ENCODE measurements around the gene TRIL. TPM values are rescaled to one million over a fixed set of nuclear protein-coding genes. Genes with fewer than 3 reads are reported as not detected.

The TRIL gene
- total and polyA plus RNA-seq, 2 of the 13 experiments (the other 11 are each of a cell fraction or from before 2014, with no cell fraction given), result 0.18 to 0.40 TPM

DNA sequence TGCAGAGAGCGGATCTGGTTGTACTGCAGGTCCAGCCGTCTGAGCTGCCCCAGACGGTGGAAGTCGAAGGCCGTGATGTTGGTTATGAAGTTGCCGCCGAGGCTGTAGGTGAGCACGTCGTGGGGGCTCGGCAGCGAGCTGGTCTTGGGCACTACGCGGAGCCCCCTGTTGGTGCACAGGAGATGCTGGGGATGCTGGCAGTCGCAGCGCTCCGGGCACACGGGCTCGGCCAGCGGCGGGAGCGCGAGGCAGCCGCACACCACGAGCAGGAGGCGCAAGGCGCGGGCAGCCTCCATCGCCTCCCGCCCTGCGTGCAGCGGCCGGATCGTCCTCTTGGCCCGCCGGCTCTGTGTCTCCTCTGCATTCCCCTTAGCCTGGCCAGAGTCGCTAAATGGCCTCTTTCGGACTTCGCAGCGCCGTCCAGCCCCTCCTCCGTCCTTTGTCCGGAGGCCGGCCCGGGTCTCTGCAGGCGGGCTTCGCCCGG, 337 bp downstream of the TRIL start:
- H3K9me3 ChIP-seq (ENCODE audit: low read length), result no peaks in the 10 kb centered on the region
- ChIA-PET POLR2A (interaction anchor here (1.4 to 2.8 kb wide), 3 partner anchors 40 to 233 kb away, joined by 3 to 18 read pairs (median 6); no protein-coding TSS in a partner anchor), CTCF (ENCODE audit: low intra/inter-chr PET ratio, low total read pairs) (interaction anchor here (1.9 kb wide), 1 partner anchor 451 kb away, joined by 8 read pairs; no protein-coding TSS in a partner anchor)
- no peak overlapping the region for H3K9ac ChIP-seq (ENCODE audit: insufficient read depth, low read depth, low read length)
- TF ChIP-seq ZNF468 (CRISPR knock-in tag; IDR thresholded peaks at IDR 0.05), result no peak
- no peak for TF ChIP-seq ZNF629 (CRISPR knock-in tag; conservative IDR thresholded peaks at IDR 0.05)
- no peak for TF ChIP-seq SSRP1 (CRISPR knock-in tag; IDR thresholded peaks at IDR 0.05)
- no peak for TF ChIP-seq RBFOX2 (IDR thresholded peaks at IDR 0.05; ENCODE audit: low read depth, low read length)
- no peak for TF ChIP-seq FIP1L1 (IDR thresholded peaks at IDR 0.05; ENCODE audit: borderline replicate concordance, insufficient read depth, low read depth, low read length)
- TF ChIP-seq KDM5A (IDR thresholded peaks at IDR 0.05; ENCODE audit: borderline replicate concordance, low read length), result no peak
- TF ChIP-seq, protein P1, sequence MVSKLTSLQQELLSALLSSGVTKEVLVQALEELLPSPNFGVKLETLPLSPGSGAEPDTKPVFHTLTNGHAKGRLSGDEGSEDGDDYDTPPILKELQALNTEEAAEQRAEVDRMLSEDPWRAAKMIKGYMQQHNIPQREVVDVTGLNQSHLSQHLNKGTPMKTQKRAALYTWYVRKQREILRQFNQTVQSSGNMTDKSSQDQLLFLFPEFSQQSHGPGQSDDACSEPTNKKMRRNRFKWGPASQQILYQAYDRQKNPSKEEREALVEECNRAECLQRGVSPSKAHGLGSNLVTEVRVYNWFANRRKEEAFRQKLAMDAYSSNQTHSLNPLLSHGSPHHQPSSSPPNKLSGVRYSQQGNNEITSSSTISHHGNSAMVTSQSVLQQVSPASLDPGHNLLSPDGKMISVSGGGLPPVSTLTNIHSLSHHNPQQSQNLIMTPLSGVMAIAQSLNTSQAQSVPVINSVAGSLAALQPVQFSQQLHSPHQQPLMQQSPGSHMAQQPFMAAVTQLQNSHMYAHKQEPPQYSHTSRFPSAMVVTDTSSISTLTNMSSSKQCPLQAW (CRISPR knock-in tag; IDR thresholded peaks at IDR 0.05), result no peak
- TF ChIP-seq, protein P2, sequence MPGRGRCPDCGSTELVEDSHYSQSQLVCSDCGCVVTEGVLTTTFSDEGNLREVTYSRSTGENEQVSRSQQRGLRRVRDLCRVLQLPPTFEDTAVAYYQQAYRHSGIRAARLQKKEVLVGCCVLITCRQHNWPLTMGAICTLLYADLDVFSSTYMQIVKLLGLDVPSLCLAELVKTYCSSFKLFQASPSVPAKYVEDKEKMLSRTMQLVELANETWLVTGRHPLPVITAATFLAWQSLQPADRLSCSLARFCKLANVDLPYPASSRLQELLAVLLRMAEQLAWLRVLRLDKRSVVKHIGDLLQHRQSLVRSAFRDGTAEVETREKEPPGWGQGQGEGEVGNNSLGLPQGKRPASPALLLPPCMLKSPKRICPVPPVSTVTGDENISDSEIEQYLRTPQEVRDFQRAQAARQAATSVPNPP (CRISPR knock-in tag; IDR thresholded peaks at IDR 0.05), result no peak
- TF ChIP-seq NR2C2 (CRISPR knock-in tag; IDR thresholded peaks at IDR 0.05; ENCODE audit: borderline replicate concordance), result no peak
- no peak for TF ChIP-seq ZNF556 (CRISPR knock-in tag; IDR thresholded peaks at IDR 0.05; ENCODE audit: borderline replicate concordance)
- TF ChIP-seq SMAD9 (CRISPR knock-in tag; IDR thresholded peaks at IDR 0.05), result no peak
- no peak for TF ChIP-seq SMARCE1 (IDR thresholded peaks at IDR 0.05; ENCODE audit: borderline replicate concordance)
- TF ChIP-seq, protein P3, sequence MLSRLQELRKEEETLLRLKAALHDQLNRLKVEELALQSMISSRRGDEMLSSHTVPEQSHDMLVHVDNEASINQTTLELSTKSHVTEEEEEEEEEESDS (CRISPR knock-in tag; IDR thresholded peaks at IDR 0.05; ENCODE audit: borderline replicate concordance), result no peak
- no peak for TF ChIP-seq MBNL3 (CRISPR knock-in tag; conservative IDR thresholded peaks at IDR 0.05)
- TF ChIP-seq ZNF205 (CRISPR knock-in tag; IDR thresholded peaks at IDR 0.05), result no peak
- ATAC-seq, result no peak
- intact Hi-C loops (cut with micrococcal nuclease; ENCODE audit: unreplicated experiment), result loop anchor here (2.0 kb wide), 1 partner anchor 35 kb away; no protein-coding TSS in a partner anchor
- DNase-seq (ENCODE audit: low spot score), result no peak
- in situ Hi-C loops (cut with HindIII; ENCODE audit: extremely low pct_ligation_motif_present, low pct_unique_long_range_greater_than_20kb), result loop anchor here (5.0 to 10.0 kb wide), 2 partner anchors 35 to 147 kb away; no protein-coding TSS in a partner anchor
- H4K20me1 ChIP-seq (ENCODE audit: insufficient read depth, low read length), result no peaks in the 10 kb centered on the region
- peaks cover 22% of the 10 kb centered on the region for H3K4me1 ChIP-seq (ENCODE audit: insufficient read depth, low read length)
- no peak overlapping the region for H3K27ac ChIP-seq (ENCODE audit: extremely low read length, insufficient read depth, low read length)
- H3K4me2 ChIP-seq (ENCODE audit: low read depth, low read length), result no peak overlapping the region
- BruUV-seq (replicated peaks), result no TSS peak
- H3K27me3 ChIP-seq (ENCODE audit: control insufficient read depth in 1 of 2, insufficient read depth in 2 of 2, low read length in 2 of 2), result no peaks in the 10 kb centered on the region
- no peaks in the 10 kb centered on the region; a peak in 1 of 5 replicates for H3K36me3 ChIP-seq (replicated peaks in 1 of 2; ENCODE audit: control insufficient read depth in 1 of 2, insufficient read depth in 2 of 2, low read length in 2 of 2)
- no peak overlapping the region for H3K4me3 ChIP-seq (replicated peaks in 1 of 3; ENCODE audit: insufficient read depth in 1 of 3, low read depth in 2 of 3, low read length in 3 of 3)
- FAIRE-seq, result no peak
- WGBS (ENCODE audit: low lambda C conversion rate), result 96% methylated on average over 28 of the region's 47 CpGs
- no peaks in the 10 kb centered on the region for H3K79me2 ChIP-seq (ENCODE audit: insufficient read depth, low read length)
- H2AFZ ChIP-seq (ENCODE audit: low read length), result no peak overlapping the region

Data from HepG2 (cell line).